C1 segment of cervical spinal cord (tissue), 14 donors: ENCODE results near the gene ATXN8OS.
"Not testable (repeated sequence)": the region's sequence is repeated elsewhere in the genome, so short reads cannot be mapped to it uniquely, and the experiment has no call there.

Source experiments
- DNase-seq, 14 donors: peaks; one replicate each; lab custom pipeline; 2025; lab: John Stamatoyannopoulos, UW

Gene ATXN8OS

GRCh38 chr13:70107498-70108281, at the start of gene ATXN8OS:
TSS of gene ATXN8OS (plus strand) at chr13:70107826.
- DNase-seq = no peak

- DNase-seq = peak in 1 of 14 donors; percentile 3
Observed at GRCh38 chr13:70080012-70080411, 27.6 kb upstream of the ATXN8OS start.

- DNase-seq = no peak
Observed at GRCh38 chr13:70087247-70087646, 20.4 kb upstream of the ATXN8OS start.

GRCh38 chr13:70088926-70089325, 18.7 kb upstream of the ATXN8OS start:
- no peak for DNase-seq

- no peak for DNase-seq
Observed at GRCh38 chr13:70090036-70090723, 17.4 kb upstream of the ATXN8OS start.

- no peak for DNase-seq
Observed at GRCh38 chr13:70098669-70099068, 9.0 kb upstream of the ATXN8OS start.

- DNase-seq = no peak
Observed at GRCh38 chr13:70104481-70104880, 3.1 kb upstream of the ATXN8OS start.

GRCh38 chr13:70107125-70107497, 515 bp upstream of the ATXN8OS start:
- DNase-seq = no peak

- DNase-seq = no peak
Observed at GRCh38 chr13:70108356-70109105, 905 bp downstream of the ATXN8OS start, which contains the start of gene KLHL1. TSS of gene KLHL1 (minus strand) at chr13:70108452. CDS start at chr13:70107699, 753 bp downstream.

GRCh38 chr13:70117338-70117905, 9.8 kb downstream of the ATXN8OS start:
- DNase-seq = no peak

GRCh38 chr13:70125693-70126092, 18.1 kb downstream of the ATXN8OS start:
- DNase-seq = no peak

- no peak for DNase-seq
Observed at GRCh38 chr13:70128098-70128497, 20.5 kb downstream of the ATXN8OS start.

GRCh38 chr13:70142658-70143057, 35.0 kb downstream of the ATXN8OS start:
- not testable (repeated sequence) for DNase-seq

- no peak for DNase-seq
Observed at GRCh38 chr13:70162141-70162540, 54.5 kb downstream of the ATXN8OS start.

- no peak for DNase-seq
Observed at GRCh38 chr13:70170689-70171088, 63.1 kb downstream of the ATXN8OS start.

GRCh38 chr13:70171151-70171550, 63.5 kb downstream of the ATXN8OS start:
- no peak for DNase-seq

- DNase-seq = no peak
Observed at GRCh38 chr13:70172946-70173597, 65.4 kb downstream of the ATXN8OS start.

- no peak for DNase-seq
Observed at GRCh38 chr13:70173598-70173959, 66.0 kb downstream of the ATXN8OS start.

GRCh38 chr13:70178346-70178745, 70.7 kb downstream of the ATXN8OS start:
- no peak for DNase-seq
